Loucy (cell line): ENCODE data around the gene TPM1.

Experiments used
- H2AFZ ChIP-seq: fragments of 200-600 bp; sonication (generic); 2 replicates; pipeline ENCODE4 v1.6.0; 2016; ENCODE audit warnings: antibody characterized with exemption, mild to moderate bottlenecking, low read length, moderate library complexity
- H3F3A ChIP-seq: fragments of 200-600 bp; 2 replicates; pipeline ENCODE4 v1.6.0; 2016; ENCODE audit warnings: antibody characterized with exemption, low read depth, mild to moderate bottlenecking
- H3K27me3 ChIP-seq: fragments of 200-600 bp; sonication (generic); 2 replicates; pipeline ENCODE4 v1.6.1; 2014; ENCODE audit warnings: low read length, mild to moderate bottlenecking; ENCODE audit not compliant: insufficient read depth, poor library complexity, severe bottlenecking
- H3K36me3 ChIP-seq: fragments of 200-600 bp; sonication (generic); 2 replicates; pipeline ENCODE4 v1.6.1; 2016; ENCODE audit warnings: low read length; ENCODE audit not compliant: insufficient read depth
- H3K4me1 ChIP-seq: fragments of 200-600 bp; sonication (generic); 2 replicates; pipeline ENCODE4 v1.5.1; 2014; ENCODE audit warnings: low read length, mild to moderate bottlenecking; ENCODE audit not compliant: insufficient read depth, poor library complexity, severe bottlenecking
- H3K4me2 ChIP-seq: fragments of 200-600 bp; sonication (generic); 2 replicates; pipeline ENCODE4 v1.6.0; 2014; ENCODE audit warnings: antibody characterized with exemption, low read length, low read depth, mild to moderate bottlenecking; ENCODE audit not compliant: poor library complexity, severe bottlenecking
- H3K4me3 ChIP-seq: fragments of 200-600 bp; sonication (generic); 2 replicates; pipeline ENCODE4 v1.5.1; 2014; ENCODE audit warnings: low read length, mild to moderate bottlenecking, mixed read lengths; ENCODE audit not compliant: poor library complexity, severe bottlenecking
- H3K79me2 ChIP-seq: fragments of 200-600 bp; sonication (generic); 2 replicates; pipeline ENCODE4 v1.6.1; 2014; ENCODE audit warnings: low read length; ENCODE audit not compliant: insufficient read depth
- H3K9ac ChIP-seq: fragments of 200-600 bp; sonication (generic); 2 replicates; pipeline ENCODE4 v1.6.0; 2014; ENCODE audit warnings: mild to moderate bottlenecking, low read depth, low read length, moderate library complexity; ENCODE audit not compliant: poor library complexity, severe bottlenecking
- H3K9me2 ChIP-seq: fragments of 200-600 bp; sonication (generic); replicated peaks from 2 replicates; pipeline ENCODE4 v1.6.1; 2016; ENCODE audit warnings: low read depth, low read length, mixed read lengths
- H3K9me3 ChIP-seq: fragments of 200-600 bp; sonication (generic); 2 replicates; pipeline ENCODE4 v1.6.1; 2014; ENCODE audit warnings: mild to moderate bottlenecking, antibody characterized with exemption, low read length, low read depth; ENCODE audit not compliant: insufficient read depth
- H4K20me1 ChIP-seq: fragments of 200-600 bp; sonication (generic); 2 replicates; pipeline ENCODE4 v1.6.0; 2014; ENCODE audit warnings: antibody characterized with exemption, low read length, mild to moderate bottlenecking; ENCODE audit not compliant: insufficient read depth, poor library complexity, severe bottlenecking
- EZH2phosphoT487 ChIP-seq: fragments of 200-600 bp; IDR thresholded peaks from 2 replicates; pipeline ENCODE4 v1.6.1; 2018; ENCODE audit warnings: antibody characterized with exemption, mild to moderate bottlenecking, moderate library complexity, borderline replicate concordance
- TF ChIP-seq, protein P1 (sequence below): fragments of 200-600 bp; sonication (generic); conservative IDR thresholded peaks from 2 replicates; pipeline ENCODE4 v1.5.1; 2014; ENCODE audit warnings: mild to moderate bottlenecking, antibody characterized with exemption, low read length

The TPM1 gene

DNA sequence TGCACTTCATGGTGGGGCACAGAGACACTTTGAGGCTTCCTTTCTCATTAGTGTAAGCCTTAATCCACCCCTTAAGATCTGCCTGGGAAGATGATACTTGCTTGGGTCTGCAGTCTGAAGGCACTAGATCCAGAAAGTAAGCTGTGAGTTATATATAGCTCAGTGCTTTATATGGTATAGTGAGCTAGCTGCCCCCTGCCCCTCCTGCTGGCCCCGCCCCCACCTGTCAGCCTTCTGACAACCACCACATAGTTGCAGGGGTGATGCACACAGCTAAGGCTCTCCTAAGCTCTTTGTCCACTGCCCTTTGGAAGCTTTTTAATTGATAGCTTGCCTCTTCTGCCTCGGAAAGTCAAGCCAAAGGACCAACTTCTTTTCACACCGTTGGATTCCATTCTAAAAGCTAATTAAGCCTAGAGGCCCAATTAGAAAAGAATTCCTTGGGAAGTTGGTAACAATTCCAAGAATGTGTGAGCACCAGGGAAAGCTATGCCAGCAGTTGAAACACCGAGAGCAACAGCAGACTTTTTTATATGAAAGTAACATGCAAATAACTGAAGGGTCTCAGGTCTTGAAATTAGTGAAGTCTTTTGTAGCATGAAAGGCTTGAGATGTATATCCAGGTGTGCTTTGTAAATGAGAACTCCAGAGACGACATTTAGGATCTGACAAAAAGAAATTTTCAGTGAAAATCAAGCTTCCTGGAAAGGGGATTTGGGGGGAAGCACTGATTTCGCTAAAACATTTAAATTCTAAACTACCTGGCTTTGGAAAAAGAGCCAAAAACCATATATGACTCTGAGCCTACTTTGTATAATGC lies 2.3 kb downstream of the TPM1 start:
- Histone ChIP-seq H3K4me2 (no peak overlapping the region), H3K4me1 (peaks cover 16% of the 10 kb centered on the region), H3K9me2 (no peaks in the 10 kb centered on the region), H3K4me3 (no peak overlapping the region), H2AFZ (no peak overlapping the region), H3F3A (no peaks in the 10 kb centered on the region), H3K9me3 (no peaks in the 10 kb centered on the region), H3K9ac (no peak overlapping the region), H3K79me2 (peaks cover 15% of the 10 kb centered on the region), H3K27me3 (no peaks in the 10 kb centered on the region), H3K36me3 (no peaks in the 10 kb centered on the region), H4K20me1 (peaks cover 4% of the 10 kb centered on the region)
- no peak for TF ChIP-seq EZH2phosphoT487
- TF ChIP-seq, protein P1, sequence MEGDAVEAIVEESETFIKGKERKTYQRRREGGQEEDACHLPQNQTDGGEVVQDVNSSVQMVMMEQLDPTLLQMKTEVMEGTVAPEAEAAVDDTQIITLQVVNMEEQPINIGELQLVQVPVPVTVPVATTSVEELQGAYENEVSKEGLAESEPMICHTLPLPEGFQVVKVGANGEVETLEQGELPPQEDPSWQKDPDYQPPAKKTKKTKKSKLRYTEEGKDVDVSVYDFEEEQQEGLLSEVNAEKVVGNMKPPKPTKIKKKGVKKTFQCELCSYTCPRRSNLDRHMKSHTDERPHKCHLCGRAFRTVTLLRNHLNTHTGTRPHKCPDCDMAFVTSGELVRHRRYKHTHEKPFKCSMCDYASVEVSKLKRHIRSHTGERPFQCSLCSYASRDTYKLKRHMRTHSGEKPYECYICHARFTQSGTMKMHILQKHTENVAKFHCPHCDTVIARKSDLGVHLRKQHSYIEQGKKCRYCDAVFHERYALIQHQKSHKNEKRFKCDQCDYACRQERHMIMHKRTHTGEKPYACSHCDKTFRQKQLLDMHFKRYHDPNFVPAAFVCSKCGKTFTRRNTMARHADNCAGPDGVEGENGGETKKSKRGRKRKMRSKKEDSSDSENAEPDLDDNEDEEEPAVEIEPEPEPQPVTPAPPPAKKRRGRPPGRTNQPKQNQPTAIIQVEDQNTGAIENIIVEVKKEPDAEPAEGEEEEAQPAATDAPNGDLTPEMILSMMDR, result no peak

GRCh38 chr15:63045465-63045840 lies 2.9 kb downstream of the TPM1 start:
- no peaks in the 10 kb centered on the region for H3K9me2 ChIP-seq
- peaks cover 4% of the 10 kb centered on the region for H4K20me1 ChIP-seq
- H3K4me1 ChIP-seq, result peaks cover 22% of the 10 kb centered on the region
- H3F3A ChIP-seq, result no peaks in the 10 kb centered on the region
- TF ChIP-seq, protein P1, result no peak
- no peak for TF ChIP-seq EZH2phosphoT487
- no peak overlapping the region for H3K4me2 ChIP-seq
- no peak overlapping the region for H3K9ac ChIP-seq
- no peaks in the 10 kb centered on the region for H3K36me3 ChIP-seq
- peaks cover 21% of the 10 kb centered on the region for H3K79me2 ChIP-seq
- no peak overlapping the region for H3K4me3 ChIP-seq
- H3K27me3 ChIP-seq, result no peaks in the 10 kb centered on the region
- H2AFZ ChIP-seq, result no peak overlapping the region
- no peaks in the 10 kb centered on the region for H3K9me3 ChIP-seq

GRCh38 chr15:63045879-63046278 lies 3.3 kb downstream of the TPM1 start:
- H4K20me1 ChIP-seq, result peaks cover 4% of the 10 kb centered on the region
- H3K9ac ChIP-seq, result no peak overlapping the region
- H3K79me2 ChIP-seq, result peaks cover 25% of the 10 kb centered on the region
- H3K9me3 ChIP-seq, result no peaks in the 10 kb centered on the region
- peaks cover 27% of the 10 kb centered on the region for H3K4me1 ChIP-seq
- no peak for TF ChIP-seq EZH2phosphoT487
- no peak overlapping the region for H3K4me2 ChIP-seq
- H3K4me3 ChIP-seq, result no peak overlapping the region
- H3K27me3 ChIP-seq, result no peaks in the 10 kb centered on the region
- H3K9me2 ChIP-seq, result no peaks in the 10 kb centered on the region
- no peaks in the 10 kb centered on the region for H3F3A ChIP-seq
- H2AFZ ChIP-seq, result no peak overlapping the region
- H3K36me3 ChIP-seq, result no peaks in the 10 kb centered on the region
